HEK293 (cell line): Measurements from ENCODE around the gene NOX4.

Experiments used
- CTCF ChIA-PET: fragments of 350-600 bp; formaldehyde crosslinking; extraction: SDS; loops from one replicate; lab custom pipeline; 2021; ENCODE audit warnings: antibody characterized with exemption; lab: Yijun Ruan, JAX
- POLR2A ChIA-PET: fragments of 300-600 bp; formaldehyde crosslinking; extraction: SDS; loops from one replicate; lab custom pipeline; 2020; ENCODE audit warnings: antibody characterized with exemption, inconsistent platforms; lab: Yijun Ruan, JAX
- H3K27ac ChIP-seq: fragments of 200-500 bp; sonication (Bioruptor generic); 2 replicates; pipeline ENCODE4 v1.5.1; 2014; ENCODE audit warnings: low read depth, low read length, control low read depth, inconsistent platforms; ENCODE audit errors: extremely low read depth
- H3K36me3 ChIP-seq, 2 experiments: fragments of 200-500 bp in 1 of 2; sonication (Bioruptor generic) in 1 of 2; 1 replicate in 1 of 2; 2 replicates in 1 of 2; pipeline ENCODE4 v1.5.1; 2014 to 2017; ENCODE audit warnings: inconsistent platforms in 2 of 2, low read length in 2 of 2; ENCODE audit not compliant: control insufficient read depth in 2 of 2, insufficient read depth in 1 of 2
- H3K4me1 ChIP-seq: fragments of 200-500 bp; sonication (Bioruptor generic); 2 replicates; pipeline ENCODE4 v1.5.1; 2014; ENCODE audit warnings: mild to moderate bottlenecking, low read length, inconsistent platforms; ENCODE audit not compliant: control insufficient read depth, insufficient read depth
- H3K4me3 ChIP-seq: 2 replicates; pipeline ENCODE4 v1.5.1; 2011; ENCODE audit warnings: low read depth, mild to moderate bottlenecking, control low read depth, low read length, moderate library complexity
- H3K9me3 ChIP-seq: fragments of 200-500 bp; sonication (Bioruptor generic); 2 replicates; pipeline ENCODE4 v1.5.1; 2014; ENCODE audit warnings: low read depth, low read length, inconsistent platforms; ENCODE audit not compliant: control insufficient read depth, insufficient read depth
- GLIS2 ChIP-seq: fragments of 450-650 bp; formaldehyde crosslinking; IDR thresholded peaks from 2 replicates; pipeline ENCODE4 v1.5.1; 2016; ENCODE audit warnings: missing biosample characterization, missing genetic modification characterization
- HOXC10 ChIP-seq: sonication (generic); formaldehyde crosslinking; IDR thresholded peaks from 2 replicates; pipeline ENCODE4 v1.8.1; 2023; ENCODE audit warnings: mild to moderate bottlenecking, missing genetic modification reagents
- KLF8 ChIP-seq: fragments of 450-650 bp; formaldehyde crosslinking; IDR thresholded peaks from 2 replicates; pipeline ENCODE4 v1.5.1; 2016; ENCODE audit warnings: missing biosample characterization, missing genetic modification characterization
- ZBTB1 ChIP-seq: fragments of 450-650 bp; formaldehyde crosslinking; IDR thresholded peaks from 2 replicates; pipeline ENCODE4 v1.5.1; 2016; ENCODE audit warnings: missing biosample characterization, missing genetic modification characterization
- ZBTB48 ChIP-seq: fragments of 450-650 bp; formaldehyde crosslinking; IDR thresholded peaks from 2 replicates; pipeline ENCODE4 v1.5.1; 2016; ENCODE audit warnings: missing biosample characterization, missing genetic modification characterization
- ZEB2 ChIP-seq: fragments of 450-650 bp; formaldehyde crosslinking; IDR thresholded peaks from 2 replicates; pipeline ENCODE4 v1.5.1; 2016; ENCODE audit warnings: missing biosample characterization, missing genetic modification characterization
- ZFP3 ChIP-seq: fragments of 450-650 bp; formaldehyde crosslinking; IDR thresholded peaks from 2 replicates; pipeline ENCODE4 v1.5.1; 2016; ENCODE audit warnings: low read depth, missing biosample characterization, missing genetic modification characterization
- ZFP69B ChIP-seq: fragments of 450-650 bp; formaldehyde crosslinking; IDR thresholded peaks from 2 replicates; pipeline ENCODE4 v1.5.1; 2016; ENCODE audit warnings: missing biosample characterization, missing genetic modification characterization
- ZNF184 ChIP-seq: fragments of 450-650 bp; IDR thresholded peaks from 2 replicates; pipeline ENCODE4 v1.5.1; 2018; ENCODE audit warnings: missing biosample characterization, mild to moderate bottlenecking, missing genetic modification characterization
- ZNF248 ChIP-seq: fragments of 450-650 bp; formaldehyde crosslinking; IDR thresholded peaks from 2 replicates; pipeline ENCODE4 v1.5.1; 2017; ENCODE audit warnings: missing biosample characterization, missing genetic modification characterization
- ZNF266 ChIP-seq: fragments of 450-650 bp; formaldehyde crosslinking; IDR thresholded peaks from 2 replicates; pipeline ENCODE4 v1.5.1; 2016; ENCODE audit warnings: missing biosample characterization, missing genetic modification characterization, low read depth
- ZNF354C ChIP-seq: fragments of 450-650 bp; formaldehyde crosslinking; IDR thresholded peaks from 2 replicates; pipeline ENCODE4 v1.5.1; 2016; ENCODE audit warnings: missing biosample characterization, missing genetic modification characterization, low read depth, borderline replicate concordance
- ZNF549 ChIP-seq: fragments of 450-650 bp; IDR thresholded peaks from 2 replicates; pipeline ENCODE4 v1.5.1; 2018; ENCODE audit warnings: missing biosample characterization, missing genetic modification characterization, mild to moderate bottlenecking, inconsistent platforms, moderate library complexity
- ZNF560 ChIP-seq: fragments of 450-650 bp; formaldehyde crosslinking; IDR thresholded peaks from 2 replicates; pipeline ENCODE4 v1.5.1; 2017; ENCODE audit warnings: missing biosample characterization, missing genetic modification characterization, borderline replicate concordance
- ZNF660 ChIP-seq: fragments of 450-650 bp; IDR thresholded peaks from 2 replicates; pipeline ENCODE4 v1.5.1; 2018; ENCODE audit warnings: missing biosample characterization, mild to moderate bottlenecking, missing genetic modification characterization
- ZNF747 ChIP-seq: fragments of 450-650 bp; formaldehyde crosslinking; IDR thresholded peaks from 2 replicates; pipeline ENCODE4 v1.5.1; 2016; ENCODE audit warnings: missing biosample characterization, missing genetic modification characterization
- ZNF776 ChIP-seq: fragments of 450-650 bp; formaldehyde crosslinking; IDR thresholded peaks from 2 replicates; pipeline ENCODE4 v1.5.0; 2017; ENCODE audit warnings: missing biosample characterization, missing genetic modification characterization, borderline replicate concordance
- ZNF777 ChIP-seq: fragments of 450-650 bp; formaldehyde crosslinking; IDR thresholded peaks from 2 replicates; pipeline ENCODE4 v1.5.1; 2017; ENCODE audit warnings: missing biosample characterization, missing genetic modification characterization, borderline replicate concordance
- ZNF792 ChIP-seq: fragments of 450-650 bp; formaldehyde crosslinking; IDR thresholded peaks from 2 replicates; pipeline ENCODE4 v1.5.1; 2016; ENCODE audit warnings: missing biosample characterization, missing genetic modification characterization
- ZNF843 ChIP-seq: fragments of 450-650 bp; formaldehyde crosslinking; IDR thresholded peaks from 2 replicates; pipeline ENCODE4 v1.5.1; 2016; ENCODE audit warnings: missing biosample characterization, missing genetic modification characterization
- ZSCAN23 ChIP-seq: fragments of 450-650 bp; formaldehyde crosslinking; IDR thresholded peaks from 2 replicates; pipeline ENCODE4 v1.5.1; 2016; ENCODE audit warnings: missing biosample characterization, missing genetic modification characterization
- TF ChIP-seq, protein P1 (sequence below): fragments of 450-650 bp; formaldehyde crosslinking; IDR thresholded peaks from 2 replicates; pipeline ENCODE4 v1.5.1; 2016; ENCODE audit warnings: missing biosample characterization, missing genetic modification characterization
- TF ChIP-seq, protein P2 (sequence below): fragments of 450-650 bp; formaldehyde crosslinking; IDR thresholded peaks from 2 replicates; pipeline ENCODE4 v1.5.1; 2016; ENCODE audit warnings: missing biosample characterization, missing genetic modification characterization
- TF ChIP-seq, protein P3 (sequence below): fragments of 450-650 bp; formaldehyde crosslinking; IDR thresholded peaks from 2 replicates; pipeline ENCODE4 v1.5.1; 2017; ENCODE audit warnings: missing biosample characterization, missing genetic modification characterization
- TF ChIP-seq, protein P4 (sequence below): fragments of 450-650 bp; formaldehyde crosslinking; IDR thresholded peaks from 2 replicates; pipeline ENCODE4 v1.5.0; 2017; ENCODE audit warnings: missing biosample characterization, missing genetic modification characterization, borderline replicate concordance
- TF ChIP-seq, protein P5 (sequence below): fragments of 450-650 bp; formaldehyde crosslinking; IDR thresholded peaks from 2 replicates; pipeline ENCODE4 v1.5.1; 2017; ENCODE audit warnings: missing biosample characterization, missing genetic modification characterization

The NOX4 gene

DNA sequence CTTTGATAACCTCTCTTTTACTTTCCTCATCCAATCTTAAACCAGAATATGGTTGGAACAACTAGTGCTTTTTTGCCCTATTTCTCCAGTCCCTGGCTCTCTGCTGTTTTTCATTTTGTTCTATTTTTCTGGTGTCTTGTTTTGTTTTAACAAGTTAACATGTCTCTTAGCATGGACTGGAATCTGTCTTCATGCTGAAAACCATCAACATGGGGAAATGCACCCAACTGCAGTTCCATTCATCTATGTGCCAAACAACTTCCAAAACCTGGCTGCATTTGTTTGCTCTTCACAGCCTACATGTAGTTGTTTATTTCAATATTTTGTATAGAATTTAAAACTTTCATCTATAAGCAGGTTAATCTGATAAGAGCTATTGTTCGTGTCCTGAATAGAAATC is 46.8 kb upstream of the NOX4 start:
- no peaks in the 10 kb centered on the region for H3K4me1 ChIP-seq
- TF ChIP-seq ZNF747 (tag by site-specific recombination) (no peak), GLIS2 (no peak), ZNF843 (no peak), ZBTB1 (no peak), ZNF776 (tag by site-specific recombination) (no peak), ZNF266 (tag by site-specific recombination) (no peak), KLF8 (tag by site-specific recombination) (no peak), ZNF248 (tag by site-specific recombination) (no peak), ZNF777 (tag by site-specific recombination) (no peak), ZNF660 (tag by site-specific recombination) (no peak), ZSCAN23 (tag by site-specific recombination) (no peak), ZNF560 (tag by site-specific recombination) (no peak), HOXC10 (CRISPR knock-in tag) (no peak)
- TF ChIP-seq, protein P1, sequence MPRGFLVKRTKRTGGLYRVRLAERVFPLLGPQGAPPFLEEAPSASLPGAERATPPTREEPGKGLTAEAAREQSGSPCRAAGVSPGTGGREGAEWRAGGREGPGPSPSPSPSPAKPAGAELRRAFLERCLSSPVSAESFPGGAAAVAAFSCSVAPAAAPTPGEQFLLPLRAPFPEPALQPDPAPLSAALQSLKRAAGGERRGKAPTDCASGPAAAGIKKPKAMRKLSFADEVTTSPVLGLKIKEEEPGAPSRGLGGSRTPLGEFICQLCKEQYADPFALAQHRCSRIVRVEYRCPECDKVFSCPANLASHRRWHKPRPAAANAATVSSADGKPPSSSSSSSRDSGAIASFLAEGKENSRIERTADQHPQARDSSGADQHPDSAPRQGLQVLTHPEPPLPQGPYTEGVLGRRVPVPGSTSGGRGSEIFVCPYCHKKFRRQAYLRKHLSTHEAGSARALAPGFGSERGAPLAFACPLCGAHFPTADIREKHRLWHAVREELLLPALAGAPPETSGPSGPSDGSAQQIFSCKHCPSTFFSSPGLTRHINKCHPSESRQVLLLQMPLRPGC (tag by site-specific recombination), result no peak
- H3K4me3 ChIP-seq, result no peak overlapping the region
- no peaks in the 10 kb centered on the region for H3K9me3 ChIP-seq
- no peaks in the 10 kb centered on the region for H3K36me3 ChIP-seq
- ChIA-PET POLR2A (no interaction called here), CTCF (no interaction called here)
- H3K27ac ChIP-seq, result no peak overlapping the region

DNA sequence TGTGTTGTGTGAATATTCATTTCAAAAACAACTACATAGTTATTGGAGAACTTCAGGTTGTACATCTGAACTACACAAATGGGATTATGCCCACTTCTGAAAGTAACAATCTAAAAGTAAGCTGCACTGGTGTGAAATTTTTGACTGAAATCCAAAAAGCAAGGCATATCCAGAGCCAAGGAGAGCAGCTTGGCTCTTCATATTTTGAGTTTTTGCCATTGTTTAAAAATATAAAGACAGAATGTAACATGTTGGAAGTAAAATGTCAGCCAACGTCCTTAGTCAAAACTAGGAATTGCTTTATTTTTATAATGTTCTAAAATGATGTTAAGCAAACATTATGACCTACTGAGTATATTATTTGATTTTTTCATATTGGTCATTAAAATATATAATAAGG is 45.8 kb upstream of the NOX4 start:
- H3K4me3 ChIP-seq, result no peak overlapping the region
- H3K27ac ChIP-seq, result no peak overlapping the region
- ChIA-PET POLR2A (no interaction called here), CTCF (no interaction called here)
- no peaks in the 10 kb centered on the region for H3K36me3 ChIP-seq
- no peaks in the 10 kb centered on the region for H3K4me1 ChIP-seq
- no peaks in the 10 kb centered on the region for H3K9me3 ChIP-seq
- TF ChIP-seq ZNF549 (tag by site-specific recombination) (no peak), ZFP3 (no peak), ZFP69B (tag by site-specific recombination) (no peak), ZNF792 (tag by site-specific recombination) (no peak), ZNF354C (no peak), ZEB2 (no peak), ZNF184 (tag by site-specific recombination) (no peak), ZBTB48 (no peak)
- TF ChIP-seq, protein P2, sequence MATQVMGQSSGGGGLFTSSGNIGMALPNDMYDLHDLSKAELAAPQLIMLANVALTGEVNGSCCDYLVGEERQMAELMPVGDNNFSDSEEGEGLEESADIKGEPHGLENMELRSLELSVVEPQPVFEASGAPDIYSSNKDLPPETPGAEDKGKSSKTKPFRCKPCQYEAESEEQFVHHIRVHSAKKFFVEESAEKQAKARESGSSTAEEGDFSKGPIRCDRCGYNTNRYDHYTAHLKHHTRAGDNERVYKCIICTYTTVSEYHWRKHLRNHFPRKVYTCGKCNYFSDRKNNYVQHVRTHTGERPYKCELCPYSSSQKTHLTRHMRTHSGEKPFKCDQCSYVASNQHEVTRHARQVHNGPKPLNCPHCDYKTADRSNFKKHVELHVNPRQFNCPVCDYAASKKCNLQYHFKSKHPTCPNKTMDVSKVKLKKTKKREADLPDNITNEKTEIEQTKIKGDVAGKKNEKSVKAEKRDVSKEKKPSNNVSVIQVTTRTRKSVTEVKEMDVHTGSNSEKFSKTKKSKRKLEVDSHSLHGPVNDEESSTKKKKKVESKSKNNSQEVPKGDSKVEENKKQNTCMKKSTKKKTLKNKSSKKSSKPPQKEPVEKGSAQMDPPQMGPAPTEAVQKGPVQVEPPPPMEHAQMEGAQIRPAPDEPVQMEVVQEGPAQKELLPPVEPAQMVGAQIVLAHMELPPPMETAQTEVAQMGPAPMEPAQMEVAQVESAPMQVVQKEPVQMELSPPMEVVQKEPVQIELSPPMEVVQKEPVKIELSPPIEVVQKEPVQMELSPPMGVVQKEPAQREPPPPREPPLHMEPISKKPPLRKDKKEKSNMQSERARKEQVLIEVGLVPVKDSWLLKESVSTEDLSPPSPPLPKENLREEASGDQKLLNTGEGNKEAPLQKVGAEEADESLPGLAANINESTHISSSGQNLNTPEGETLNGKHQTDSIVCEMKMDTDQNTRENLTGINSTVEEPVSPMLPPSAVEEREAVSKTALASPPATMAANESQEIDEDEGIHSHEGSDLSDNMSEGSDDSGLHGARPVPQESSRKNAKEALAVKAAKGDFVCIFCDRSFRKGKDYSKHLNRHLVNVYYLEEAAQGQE (tag by site-specific recombination), result no peak
- TF ChIP-seq, protein P3, sequence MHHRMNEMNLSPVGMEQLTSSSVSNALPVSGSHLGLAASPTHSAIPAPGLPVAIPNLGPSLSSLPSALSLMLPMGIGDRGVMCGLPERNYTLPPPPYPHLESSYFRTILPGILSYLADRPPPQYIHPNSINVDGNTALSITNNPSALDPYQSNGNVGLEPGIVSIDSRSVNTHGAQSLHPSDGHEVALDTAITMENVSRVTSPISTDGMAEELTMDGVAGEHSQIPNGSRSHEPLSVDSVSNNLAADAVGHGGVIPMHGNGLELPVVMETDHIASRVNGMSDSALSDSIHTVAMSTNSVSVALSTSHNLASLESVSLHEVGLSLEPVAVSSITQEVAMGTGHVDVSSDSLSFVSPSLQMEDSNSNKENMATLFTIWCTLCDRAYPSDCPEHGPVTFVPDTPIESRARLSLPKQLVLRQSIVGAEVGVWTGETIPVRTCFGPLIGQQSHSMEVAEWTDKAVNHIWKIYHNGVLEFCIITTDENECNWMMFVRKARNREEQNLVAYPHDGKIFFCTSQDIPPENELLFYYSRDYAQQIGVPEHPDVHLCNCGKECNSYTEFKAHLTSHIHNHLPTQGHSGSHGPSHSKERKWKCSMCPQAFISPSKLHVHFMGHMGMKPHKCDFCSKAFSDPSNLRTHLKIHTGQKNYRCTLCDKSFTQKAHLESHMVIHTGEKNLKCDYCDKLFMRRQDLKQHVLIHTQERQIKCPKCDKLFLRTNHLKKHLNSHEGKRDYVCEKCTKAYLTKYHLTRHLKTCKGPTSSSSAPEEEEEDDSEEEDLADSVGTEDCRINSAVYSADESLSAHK (tag by site-specific recombination), result no peak
- TF ChIP-seq, protein P4, sequence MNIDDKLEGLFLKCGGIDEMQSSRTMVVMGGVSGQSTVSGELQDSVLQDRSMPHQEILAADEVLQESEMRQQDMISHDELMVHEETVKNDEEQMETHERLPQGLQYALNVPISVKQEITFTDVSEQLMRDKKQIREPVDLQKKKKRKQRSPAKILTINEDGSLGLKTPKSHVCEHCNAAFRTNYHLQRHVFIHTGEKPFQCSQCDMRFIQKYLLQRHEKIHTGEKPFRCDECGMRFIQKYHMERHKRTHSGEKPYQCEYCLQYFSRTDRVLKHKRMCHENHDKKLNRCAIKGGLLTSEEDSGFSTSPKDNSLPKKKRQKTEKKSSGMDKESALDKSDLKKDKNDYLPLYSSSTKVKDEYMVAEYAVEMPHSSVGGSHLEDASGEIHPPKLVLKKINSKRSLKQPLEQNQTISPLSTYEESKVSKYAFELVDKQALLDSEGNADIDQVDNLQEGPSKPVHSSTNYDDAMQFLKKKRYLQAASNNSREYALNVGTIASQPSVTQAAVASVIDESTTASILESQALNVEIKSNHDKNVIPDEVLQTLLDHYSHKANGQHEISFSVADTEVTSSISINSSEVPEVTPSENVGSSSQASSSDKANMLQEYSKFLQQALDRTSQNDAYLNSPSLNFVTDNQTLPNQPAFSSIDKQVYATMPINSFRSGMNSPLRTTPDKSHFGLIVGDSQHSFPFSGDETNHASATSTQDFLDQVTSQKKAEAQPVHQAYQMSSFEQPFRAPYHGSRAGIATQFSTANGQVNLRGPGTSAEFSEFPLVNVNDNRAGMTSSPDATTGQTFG (tag by site-specific recombination), result no peak
- TF ChIP-seq, protein P5, sequence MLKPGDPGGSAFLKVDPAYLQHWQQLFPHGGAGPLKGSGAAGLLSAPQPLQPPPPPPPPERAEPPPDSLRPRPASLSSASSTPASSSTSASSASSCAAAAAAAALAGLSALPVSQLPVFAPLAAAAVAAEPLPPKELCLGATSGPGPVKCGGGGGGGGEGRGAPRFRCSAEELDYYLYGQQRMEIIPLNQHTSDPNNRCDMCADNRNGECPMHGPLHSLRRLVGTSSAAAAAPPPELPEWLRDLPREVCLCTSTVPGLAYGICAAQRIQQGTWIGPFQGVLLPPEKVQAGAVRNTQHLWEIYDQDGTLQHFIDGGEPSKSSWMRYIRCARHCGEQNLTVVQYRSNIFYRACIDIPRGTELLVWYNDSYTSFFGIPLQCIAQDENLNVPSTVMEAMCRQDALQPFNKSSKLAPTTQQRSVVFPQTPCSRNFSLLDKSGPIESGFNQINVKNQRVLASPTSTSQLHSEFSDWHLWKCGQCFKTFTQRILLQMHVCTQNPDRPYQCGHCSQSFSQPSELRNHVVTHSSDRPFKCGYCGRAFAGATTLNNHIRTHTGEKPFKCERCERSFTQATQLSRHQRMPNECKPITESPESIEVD (tag by site-specific recombination), result no peak
